GM18511 (cell line): Measurements from ENCODE around the gene RAP2A.

ENCODE experiments used
- ATAC-seq: cut with Tn5 transposase; IDR thresholded peaks from one replicate; pipeline ENCODE4 v1.9.1; 2021; ENCODE audit warnings: mild to moderate bottlenecking, moderate library complexity; ENCODE audit not compliant: unreplicated experiment

Gene RAP2A

DNA sequence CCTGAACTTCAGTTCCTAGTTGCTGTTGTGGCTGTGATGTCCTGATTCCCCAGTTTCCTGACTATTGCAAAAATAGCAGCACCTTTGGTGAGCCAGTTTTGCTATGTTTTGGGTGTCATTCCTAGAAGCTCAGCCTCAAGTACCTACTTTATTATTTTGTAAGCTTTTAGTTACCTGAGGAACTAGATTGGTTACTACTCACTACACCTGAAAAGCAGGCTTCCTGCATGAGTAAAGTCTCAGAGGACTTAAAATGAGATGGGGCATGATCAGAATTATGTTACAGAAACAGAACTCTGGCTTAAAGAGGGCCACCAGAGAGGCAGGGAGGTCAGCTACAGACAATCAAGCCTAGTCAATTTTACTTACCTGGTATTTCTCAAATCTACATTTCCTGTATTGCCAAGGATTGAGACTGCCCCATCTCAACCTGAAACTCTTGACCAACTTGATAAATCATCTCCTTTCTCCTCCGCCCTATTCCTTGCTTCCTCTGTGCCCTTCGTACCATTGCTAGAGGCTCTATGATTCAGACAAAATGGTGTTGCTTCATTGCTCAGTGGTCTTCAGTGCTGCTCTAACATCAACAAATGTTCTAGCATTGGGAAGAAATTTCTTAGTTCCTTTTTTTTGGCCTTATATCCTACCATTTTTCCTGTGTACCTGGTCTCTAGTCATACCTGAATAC is 58.9 kb downstream of the RAP2A start:
- ATAC-seq = no peak

DNA sequence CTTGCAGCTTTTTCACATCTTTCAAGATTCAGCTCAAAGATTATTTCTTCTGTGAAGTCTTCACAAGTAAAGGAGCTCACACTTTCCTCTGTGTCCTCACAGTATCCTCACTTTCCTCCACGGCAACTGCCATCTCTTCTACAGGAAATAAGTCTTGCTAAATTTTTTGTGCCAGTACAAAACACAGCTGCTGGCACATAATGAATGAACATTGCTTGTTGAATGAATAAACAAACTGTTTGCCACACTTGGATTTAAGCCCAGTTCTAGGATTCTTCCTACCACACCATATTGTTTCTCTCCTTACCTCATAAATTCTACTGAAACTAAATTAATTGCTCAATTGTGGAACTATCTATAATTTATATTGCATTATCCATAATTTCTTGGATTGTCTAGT is 59.5 kb downstream of the RAP2A start:
- no peak for ATAC-seq

- ATAC-seq = no peak
Observed at GRCh38 chr13:97495678-97496077, 61.7 kb downstream of the RAP2A start.

GRCh38 chr13:97496511-97496910 is 62.5 kb downstream of the RAP2A start:
- no peak for ATAC-seq

GRCh38 chr13:97497400-97497799 is 63.4 kb downstream of the RAP2A start:
- ATAC-seq = no peak

DNA sequence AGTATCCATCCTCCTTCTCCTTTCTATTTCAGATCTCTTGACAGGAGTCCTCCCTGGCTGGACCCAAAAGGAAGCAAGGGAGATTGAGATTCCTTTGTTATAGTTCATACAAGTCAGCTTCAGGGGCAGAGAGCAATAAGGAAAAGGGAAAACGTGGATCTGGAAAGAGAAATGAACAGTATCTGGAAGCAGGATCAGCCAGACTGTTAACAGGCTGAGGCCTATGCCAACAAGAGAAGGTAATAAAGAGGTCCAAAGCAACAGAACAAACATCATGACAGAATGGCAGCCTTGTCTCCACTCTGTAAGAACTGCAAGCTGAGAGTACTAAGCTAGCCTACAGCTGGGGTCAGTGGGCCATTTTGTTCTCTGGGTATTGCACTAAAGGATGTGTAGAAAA is 64.5 kb downstream of the RAP2A start:
- ATAC-seq = no peak

DNA sequence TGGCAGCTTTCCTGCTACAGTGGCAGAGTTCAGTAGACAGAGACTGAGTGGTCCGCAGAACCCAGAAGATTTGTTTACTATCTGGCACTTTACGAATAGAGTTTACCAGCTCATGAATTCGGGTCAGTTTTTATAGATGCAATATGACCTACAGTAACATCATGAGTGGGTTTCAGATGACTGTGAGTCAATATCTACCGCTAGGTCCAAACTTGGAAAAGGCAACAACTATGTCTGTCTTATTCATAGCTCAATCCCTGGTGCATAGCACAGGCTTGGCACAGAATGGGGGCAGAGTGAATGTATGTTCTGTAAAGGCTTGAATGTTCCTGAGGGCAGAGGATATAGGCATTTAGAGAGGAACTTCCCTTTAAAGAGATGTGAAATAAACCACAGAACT is 65.2 kb downstream of the RAP2A start:
- no peak for ATAC-seq

DNA sequence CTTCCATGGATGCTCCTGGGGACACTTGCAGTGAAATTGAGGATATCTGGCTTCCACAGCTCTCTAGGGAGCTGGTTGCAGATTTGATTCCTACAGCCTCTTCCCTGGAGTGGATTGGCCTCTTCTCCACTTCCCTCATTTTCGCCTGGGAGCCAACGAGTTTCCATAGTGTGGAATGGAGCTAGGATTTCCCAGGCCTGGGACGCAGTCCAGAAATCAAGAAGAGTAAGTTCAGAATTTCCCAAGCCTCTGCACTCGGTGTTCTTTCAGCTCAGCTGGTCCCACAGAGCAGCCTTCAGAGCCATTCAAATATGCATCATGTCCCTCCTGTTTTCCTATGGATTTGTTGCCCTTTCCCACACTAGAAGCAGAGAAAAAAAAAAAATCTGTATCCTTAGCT is 68.2 kb downstream of the RAP2A start:
- no peak for ATAC-seq

- ATAC-seq = no peak
Observed at GRCh38 chr13:97502706-97503105, 68.7 kb downstream of the RAP2A start.

DNA sequence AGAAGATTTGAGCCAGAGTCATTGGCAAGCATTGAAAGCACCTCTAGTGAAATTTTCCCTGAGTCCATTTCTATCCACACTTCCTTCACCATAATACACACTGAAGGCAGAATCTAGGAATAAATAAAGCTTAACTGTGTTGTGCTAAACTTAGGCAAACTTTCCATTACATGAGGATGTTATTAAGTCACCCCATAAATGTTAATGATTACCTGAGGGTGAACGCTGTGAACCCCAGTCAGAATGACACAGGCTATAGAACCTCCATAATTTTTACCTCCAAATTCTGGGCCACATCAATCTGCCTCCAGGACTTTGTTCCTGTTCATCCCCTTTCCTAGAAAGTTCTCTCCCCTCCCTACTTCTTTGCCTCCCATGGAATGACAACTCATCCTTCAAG is 71.0 kb downstream of the RAP2A start:
- ATAC-seq = peak; percentile 76

DNA sequence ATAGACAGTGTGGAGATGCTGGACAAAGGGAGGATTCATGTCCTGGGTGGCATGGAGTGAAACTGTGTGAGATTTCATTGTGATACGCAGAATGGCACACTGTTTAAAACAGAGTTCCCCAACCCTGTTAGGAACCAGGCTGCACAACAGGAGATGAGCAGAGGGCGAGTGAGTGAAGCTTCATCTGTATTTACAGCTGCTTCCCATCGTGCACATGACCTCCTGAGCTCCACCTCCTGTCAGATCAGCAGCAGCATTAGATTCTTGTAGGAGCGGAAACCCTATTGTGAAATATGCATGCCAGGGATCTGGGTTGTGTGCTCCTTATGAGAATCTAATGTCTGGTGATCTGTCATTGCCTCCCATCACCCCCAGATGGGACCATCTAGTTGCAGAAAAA is 72.5 kb downstream of the RAP2A start:
- no peak for ATAC-seq

- ATAC-seq = no peak
Observed at GRCh38 chr13:97512732-97513131, 78.8 kb downstream of the RAP2A start.

DNA sequence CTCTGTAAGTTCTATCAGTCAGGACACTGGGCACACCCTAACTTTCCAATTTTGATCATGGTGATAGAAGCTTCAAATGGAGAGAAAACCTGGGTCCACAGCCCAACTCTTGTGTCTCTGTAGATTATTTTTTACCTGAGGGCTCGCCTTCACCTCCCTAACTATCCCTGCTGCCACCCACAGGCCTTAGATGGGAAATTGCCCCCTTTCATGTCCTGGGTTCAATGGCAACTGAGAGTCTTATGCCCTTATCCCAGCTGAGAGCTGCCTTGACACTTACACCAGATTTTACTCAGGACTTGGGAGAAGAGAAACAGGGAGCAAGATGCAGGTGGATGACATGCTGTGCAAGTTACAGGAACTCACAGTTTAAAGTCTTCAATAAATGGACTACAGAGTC is 81.7 kb downstream of the RAP2A start:
- no peak for ATAC-seq

GRCh38 chr13:97517967-97518366 is 84.0 kb downstream of the RAP2A start:
- no peak for ATAC-seq
